Activated CD4-positive, alpha-beta T cell treated with anti-CD3 and anti-CD28 coated beads, Interleukin-2, amount 50 U/mL, for 48 hours (primary cell): ENCODE results near the gene FOS.

Experiments
- DNase-seq, 2 experiments: peaks; one replicate each; pipeline ENCODE4 v3.0.0-alpha.2; 2020

Gene FOS

DNA sequence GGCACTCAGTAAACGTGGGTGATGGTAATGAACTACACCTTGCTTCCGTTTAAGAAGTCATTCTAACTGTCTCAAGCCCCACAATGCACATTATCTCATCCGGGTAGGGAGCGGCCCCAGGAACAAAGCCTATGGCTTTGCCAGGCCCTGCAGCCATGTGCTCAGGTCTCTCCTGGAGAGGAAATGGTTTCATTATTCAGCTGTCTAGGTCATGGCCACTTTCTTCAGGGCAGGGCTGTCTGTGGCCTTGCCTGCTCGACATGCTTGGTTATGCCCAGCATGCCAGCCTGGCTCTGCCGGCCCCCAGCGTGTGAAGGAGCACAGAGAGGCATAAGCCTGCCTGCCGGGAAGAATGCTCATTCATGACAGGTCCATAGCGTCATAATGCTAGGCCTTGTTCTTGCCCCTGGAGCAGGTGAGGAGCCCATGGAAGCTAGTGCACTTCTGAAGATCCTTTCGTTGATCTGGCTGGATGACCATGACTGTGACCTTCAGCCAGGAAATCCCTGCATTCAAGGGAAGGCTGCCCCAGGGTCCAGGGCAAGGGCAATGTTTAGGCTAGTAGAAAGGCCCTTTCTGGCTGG lies 26.3 kb upstream of the FOS start:
- DNase-seq, result no peak

GRCh38 chr14:75254381-75254822 lies 24.2 kb upstream of the FOS start:
- no peak for DNase-seq

DNA sequence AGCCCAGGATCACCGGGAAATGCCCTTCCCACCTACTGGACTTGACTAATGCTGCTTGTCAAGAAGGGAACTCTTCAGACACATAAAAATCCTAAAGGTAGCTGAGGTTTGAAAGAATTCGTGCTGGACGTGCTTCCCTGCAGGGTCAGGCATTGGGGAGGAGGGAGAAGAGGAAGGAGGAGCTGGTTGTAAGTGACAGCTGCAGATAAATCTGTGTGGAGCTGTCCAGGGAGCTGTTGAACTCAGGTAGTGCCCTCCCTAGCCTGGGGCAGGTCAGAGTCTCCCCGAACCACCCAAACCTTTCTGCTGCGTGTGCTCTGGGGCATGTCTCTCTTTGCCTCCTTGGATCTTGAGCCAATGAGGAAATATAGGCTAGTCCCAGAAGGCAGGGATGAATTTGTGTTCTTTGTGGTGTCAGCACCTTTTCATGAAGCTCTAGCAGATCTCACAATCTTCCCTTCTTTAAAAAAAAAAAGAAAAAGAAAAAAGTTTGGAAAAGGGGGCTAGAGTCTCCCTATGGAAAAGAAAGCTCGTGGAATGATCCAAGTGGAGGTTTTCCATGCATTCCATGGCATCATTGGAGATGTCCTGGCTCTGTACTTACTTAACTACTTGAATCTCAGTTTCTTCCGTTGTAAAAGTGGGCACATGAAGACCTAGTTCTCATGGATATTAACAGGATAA lies 23.6 kb upstream of the FOS start:
- DNase-seq, result no peak

GRCh38 chr14:75258079-75258802 lies 20.4 kb upstream of the FOS start:
- no peak for DNase-seq

GRCh38 chr14:75258803-75259509 lies 19.7 kb upstream of the FOS start:
- peak; percentile 98 to 99 for DNase-seq

- no peak for DNase-seq
Measured at GRCh38 chr14:75259510-75259855, 19.1 kb upstream of the FOS start.

DNA sequence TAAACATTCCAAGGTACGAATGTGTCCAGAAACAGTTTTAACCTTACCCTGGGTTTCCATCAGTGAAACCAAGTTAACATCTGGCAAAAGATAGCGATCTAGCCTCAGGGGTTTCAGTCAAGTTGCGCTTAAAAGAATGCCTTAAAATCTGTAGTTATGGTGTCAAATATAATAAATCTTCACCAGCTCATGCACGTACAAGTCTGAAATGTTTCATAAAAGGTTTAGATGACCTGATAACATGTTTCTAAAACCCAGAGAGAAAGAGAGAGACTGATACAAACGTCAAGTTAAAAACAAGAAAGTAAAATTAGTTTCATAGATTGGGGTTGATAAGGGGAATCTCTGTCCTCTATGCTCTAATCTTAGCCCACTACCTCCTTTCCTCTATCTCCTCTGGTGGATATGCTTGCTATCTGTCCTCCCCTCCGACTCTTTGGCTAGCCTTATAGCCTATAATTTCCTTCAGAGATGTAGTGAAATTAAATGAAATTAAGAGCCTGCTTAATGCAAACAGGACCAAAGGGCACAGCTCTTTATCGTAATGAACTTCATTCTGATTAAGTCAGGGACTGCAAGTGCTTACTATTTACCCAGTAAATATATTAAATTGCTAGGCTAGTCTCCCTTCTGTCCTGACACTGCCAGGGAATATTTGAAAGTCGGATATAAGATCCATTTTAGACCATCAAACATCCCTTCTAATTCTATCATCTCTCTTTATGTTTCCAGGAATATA lies 18.4 kb upstream of the FOS start:
- DNase-seq, result no peak

DNA sequence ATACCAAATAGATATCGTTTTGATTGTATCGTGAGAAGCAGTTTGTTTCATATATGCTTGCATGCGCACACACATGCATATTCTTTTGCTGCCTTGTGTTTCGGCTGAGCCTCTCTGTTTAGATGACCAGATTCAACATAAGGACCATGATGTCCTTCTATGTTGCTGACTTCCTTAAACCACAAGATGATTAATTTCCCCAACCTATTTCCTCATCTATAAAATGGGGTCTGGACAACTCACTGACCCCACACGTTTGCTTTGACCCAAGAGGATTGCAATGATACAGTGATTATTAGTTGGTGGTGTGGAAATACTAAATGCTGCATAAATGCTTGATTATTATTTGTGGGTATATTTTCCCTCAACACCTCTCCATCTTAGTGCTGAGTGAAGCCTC lies 16.8 kb upstream of the FOS start:
- DNase-seq, result no peak

DNA sequence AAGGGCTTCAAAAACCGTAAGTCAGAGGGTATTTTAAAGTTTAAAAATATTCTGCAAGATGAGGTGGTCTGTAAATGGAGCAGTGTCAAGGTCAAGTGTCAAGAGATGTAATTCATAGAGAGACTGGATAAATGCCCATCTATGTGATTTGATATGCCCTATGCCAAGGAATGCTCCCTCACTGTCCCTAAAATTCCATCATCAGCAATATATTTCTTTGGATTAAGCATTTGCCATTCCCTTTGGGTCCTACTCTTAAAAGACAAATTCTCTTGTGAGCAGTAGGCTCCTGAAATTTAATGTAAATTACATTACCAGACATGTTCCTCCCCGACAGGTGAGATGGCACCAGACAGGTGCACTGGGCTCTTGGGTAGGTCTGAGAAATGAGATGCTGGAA lies 16.0 kb upstream of the FOS start:
- DNase-seq, result no peak

DNA sequence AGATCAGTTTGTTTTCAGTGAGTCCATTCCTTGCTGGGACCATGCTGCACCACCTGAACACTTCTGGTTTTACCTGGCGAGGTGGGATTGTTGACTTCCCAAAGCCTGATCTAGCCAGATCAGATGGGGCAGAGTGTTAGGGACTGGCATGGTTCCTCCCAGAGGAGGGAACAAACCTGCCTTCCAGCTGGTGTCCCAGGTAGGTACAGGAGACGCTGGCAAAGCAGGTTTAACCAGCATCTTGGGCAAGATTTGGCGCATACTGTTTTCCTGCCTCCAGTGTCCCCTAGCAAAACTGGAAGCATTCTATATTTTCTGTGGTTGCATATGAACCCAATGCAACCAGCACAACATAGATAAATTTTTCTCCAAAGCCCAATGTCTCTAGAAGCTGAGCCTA lies 14.6 kb upstream of the FOS start:
- DNase-seq, result no peak

DNA sequence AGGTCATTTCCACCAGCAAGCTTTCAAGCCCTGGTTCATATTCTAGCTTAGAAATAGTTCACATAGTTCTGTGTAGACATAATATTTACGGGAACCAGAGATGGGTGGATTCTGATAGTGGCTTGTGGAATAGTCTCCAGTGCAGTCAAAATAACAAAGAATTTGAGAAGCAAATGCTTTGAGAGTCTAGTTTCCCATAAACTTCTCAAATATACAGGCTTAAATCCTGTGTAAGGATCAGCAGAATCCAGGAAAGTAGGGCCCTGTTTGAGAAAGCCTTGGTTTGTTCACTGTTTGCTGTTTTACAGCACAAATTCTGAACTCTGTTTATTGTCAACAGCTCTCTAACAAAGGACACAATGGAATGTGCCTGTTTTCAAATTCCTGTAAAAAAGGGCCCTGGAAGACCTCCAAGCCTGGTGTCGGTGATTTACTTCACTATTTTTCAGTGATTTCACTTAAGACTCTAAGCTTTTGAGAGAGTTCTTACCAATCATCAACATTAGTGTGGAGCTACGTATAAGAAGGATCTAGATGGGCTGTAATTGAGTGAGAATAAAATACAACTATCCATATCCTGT lies 11.4 kb upstream of the FOS start:
- DNase-seq, result no peak

GRCh38 chr14:75268633-75269550 lies 9.7 kb upstream of the FOS start:
- no peak for DNase-seq

- DNase-seq, result no peak
Measured at GRCh38 chr14:75271514-75271913, 7.1 kb upstream of the FOS start.

- DNase-seq, result no peak
Measured at GRCh38 chr14:75273272-75274049, 5.2 kb upstream of the FOS start.

DNA sequence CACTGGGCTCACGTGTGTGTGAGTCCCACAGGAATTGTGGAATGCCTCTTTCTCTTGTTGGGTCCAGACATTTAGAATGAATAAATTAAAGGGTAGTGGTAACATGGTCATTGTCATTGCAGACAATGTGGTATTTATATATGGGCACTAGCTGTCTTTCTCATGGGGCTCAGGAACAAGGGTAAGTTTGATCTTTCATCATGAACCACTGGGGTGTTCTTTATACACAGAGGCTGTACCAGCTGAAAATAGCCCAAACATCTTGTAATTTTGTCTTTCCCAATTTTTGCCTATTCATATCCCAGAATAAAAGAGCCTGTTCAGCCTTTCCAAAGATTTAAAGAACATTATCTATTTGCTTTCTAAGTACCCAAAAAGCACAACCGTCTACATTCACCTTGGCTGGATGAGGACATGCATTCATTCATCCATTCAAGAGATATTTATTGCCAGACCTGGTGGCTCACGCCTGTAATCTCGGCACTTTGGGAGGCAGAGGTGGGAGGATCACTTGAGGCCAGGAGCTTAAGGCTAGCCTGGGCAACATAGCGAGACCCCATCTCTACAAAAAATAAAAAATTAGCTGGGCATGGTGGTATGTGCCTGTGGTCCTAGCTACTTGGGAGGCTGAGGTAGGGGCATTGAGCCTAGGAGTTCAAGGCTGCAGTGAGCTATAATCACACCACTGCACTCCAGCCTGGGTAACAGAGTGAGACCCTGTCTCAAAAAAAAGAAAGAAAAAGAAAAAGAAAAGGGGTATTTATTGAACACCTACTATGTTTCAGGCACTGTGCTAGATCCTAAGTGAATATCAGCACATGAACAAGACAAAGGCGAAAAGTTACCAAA lies 4.4 kb upstream of the FOS start:
- DNase-seq, result no peak

DNA sequence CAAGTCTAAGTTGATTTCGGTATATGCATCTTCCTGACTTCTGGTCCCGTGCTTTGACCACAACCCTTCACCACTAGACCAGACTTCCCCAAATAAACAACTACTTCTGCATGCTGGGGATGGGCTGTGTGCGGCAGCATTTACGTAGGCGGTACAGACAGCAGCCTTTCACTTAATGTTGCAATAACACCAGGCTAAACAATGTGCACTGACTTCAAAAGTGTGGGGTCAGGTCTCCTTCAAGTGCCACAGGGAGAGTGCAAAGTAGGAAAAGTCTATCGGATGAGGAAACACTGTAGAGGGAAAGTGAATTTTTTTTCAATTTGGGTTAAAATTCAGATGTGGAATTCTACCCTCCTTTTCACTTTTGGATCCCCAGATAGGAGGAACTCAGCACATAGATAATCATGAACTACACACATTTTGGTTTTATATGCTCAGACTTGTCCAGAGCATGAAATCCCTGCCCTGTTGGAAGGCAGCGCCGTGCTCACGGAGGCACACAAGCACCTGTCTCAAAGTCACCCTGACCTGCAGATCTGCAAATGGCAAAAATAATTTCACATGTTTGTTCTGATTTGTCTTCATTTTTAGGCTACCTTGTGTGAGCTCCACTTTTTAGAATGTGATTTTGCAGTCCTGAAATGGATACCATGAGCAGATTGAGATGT lies 3.6 kb upstream of the FOS start:
- no peak for DNase-seq

- DNase-seq, result no peak
Measured at GRCh38 chr14:75275598-75275997, 3.0 kb upstream of the FOS start.

DNA sequence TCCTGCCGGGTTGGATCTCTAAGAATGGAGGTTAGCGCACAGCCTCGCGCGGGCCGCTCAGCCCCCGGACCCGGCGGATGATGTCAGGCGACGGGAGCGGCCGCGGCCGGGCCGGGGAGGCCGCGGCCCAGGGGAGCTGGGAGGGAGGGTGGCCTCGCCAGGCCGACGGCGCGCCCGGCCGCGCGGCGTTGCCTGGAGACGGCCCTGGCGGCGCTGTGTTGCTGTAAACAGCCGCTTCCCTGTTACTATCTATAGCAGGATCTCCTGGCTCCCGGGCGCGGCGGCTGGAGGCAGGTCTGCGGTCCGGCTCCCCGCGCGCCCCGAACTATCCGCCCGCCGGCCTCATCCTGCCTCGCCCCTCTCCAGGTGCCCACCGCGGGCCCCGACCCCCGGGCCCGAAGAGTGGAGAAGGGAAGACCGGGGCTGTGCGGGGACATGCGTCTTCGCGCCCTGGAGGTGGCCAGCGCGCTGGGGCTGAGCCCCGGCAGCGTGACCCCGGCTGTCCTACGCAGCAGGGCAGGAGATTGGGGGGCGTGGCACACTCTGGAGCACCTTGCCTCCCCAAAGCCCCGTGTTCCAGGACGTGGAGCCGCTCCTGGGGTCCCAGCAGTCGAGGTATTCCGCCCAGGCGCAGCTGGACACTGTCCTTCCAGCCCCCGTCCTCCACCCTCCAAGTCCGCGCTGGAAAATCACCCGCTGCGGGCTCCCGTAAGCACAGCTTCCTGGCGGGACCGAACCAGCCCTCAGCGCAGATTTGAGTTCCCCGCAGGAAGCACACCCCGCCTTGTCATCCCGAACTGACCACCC lies 1.4 kb upstream of the FOS start:
- peak; percentile 45 to 55 for DNase-seq
